ENCODE data around the gene SNX5. TPM values are rescaled to one million over a fixed set of nuclear protein-coding genes. Genes with fewer than 3 reads are reported as not detected.

The SNX5 gene
- total RNA-seq, 2 donors from 2014 or later, result 114 to 255 TPM

DNA sequence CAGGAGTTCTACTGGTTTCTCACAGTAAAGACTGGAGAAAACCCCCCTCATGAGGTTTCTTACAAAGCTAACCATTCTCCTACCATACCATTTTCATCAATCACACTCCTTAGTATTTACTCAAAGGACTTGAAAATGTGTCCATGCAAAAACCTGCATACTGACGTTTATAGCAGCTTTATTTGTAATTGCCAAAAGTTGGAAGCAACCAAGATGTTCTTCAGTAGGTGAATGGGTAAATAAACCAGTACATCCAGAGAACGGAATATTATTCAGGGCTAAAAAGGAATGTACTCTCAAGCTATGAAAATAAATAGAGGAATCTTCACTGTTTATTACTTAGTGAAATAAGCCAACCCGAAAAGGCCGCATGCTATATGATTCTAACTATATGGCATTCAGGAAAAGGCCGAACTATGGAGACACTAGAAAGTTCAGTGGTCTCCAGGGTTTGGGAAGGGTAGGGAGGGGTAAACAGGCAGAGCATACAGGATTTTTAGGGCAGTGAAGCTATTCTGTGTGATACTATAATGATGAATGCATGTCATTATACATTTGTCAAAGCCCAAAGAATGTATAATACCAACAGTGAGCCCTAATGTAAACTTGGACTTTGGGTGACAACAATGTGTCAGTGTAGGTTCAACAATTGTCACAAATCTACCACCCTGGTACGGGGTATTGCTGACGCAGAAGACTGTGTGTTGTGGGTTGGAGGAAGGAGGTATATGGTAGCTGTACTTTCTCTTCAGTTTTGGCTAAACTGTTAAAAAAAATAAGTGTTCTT is 50.6 kb downstream of the SNX5 start:
- no peak for ATAC-seq
- Mint-ChIP-seq H3K4me3 (no peak overlapping the region), H3K9me3 (no peaks in the 10 kb centered on the region), H3K36me3 (no peaks in the 10 kb centered on the region), H3K4me1 (ENCODE audit: low read depth in 2 of 2) (no peaks in the 10 kb centered on the region), H3K27ac (no peak overlapping the region), H3K27me3 (peaks cover 6 to 13% of the 10 kb centered on the region in 2 donors)
- DNase-seq (ENCODE audit: low spot score), result no peak

GRCh38 chr20:17916433-17916891 is 52.1 kb downstream of the SNX5 start:
- Mint-ChIP-seq H3K4me3 (no peak overlapping the region), H3K27ac (no peak overlapping the region), H3K27me3 (peaks cover 16 to 22% of the 10 kb centered on the region in 2 donors), H3K4me1 (ENCODE audit: low read depth in 2 of 2) (peaks cover 0 to under 1% of the 10 kb centered on the region in 2 donors), H3K36me3 (no peaks in the 10 kb centered on the region), H3K9me3 (no peaks in the 10 kb centered on the region)
- no peak for DNase-seq (ENCODE audit: low spot score)
- no peak for ATAC-seq

DNA sequence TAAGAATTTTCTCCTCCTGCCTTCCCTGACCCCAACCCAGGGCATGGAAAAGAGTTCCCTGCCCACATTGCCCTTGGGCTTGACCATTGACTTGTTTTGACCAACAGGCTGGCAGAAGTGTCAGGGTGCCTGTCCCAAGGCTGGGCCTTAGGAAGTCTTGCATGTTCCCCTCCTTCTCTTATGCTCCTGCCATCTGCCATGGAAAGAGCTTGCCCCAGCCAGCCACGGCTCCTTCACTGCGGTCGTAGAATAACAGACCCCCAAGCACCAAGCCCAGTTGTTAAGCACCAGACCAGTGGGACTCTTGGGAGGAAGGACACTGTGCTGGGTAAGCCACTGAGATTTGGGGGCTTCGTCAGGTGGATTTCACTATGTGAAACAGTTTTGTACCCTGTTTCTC is 53.6 kb downstream of the SNX5 start:
- no peak overlapping the region for H3K4me3 Mint-ChIP-seq
- no peak for ATAC-seq
- no peak overlapping the region for H3K27ac Mint-ChIP-seq
- H3K36me3 Mint-ChIP-seq, result no peaks in the 10 kb centered on the region
- H3K4me1 Mint-ChIP-seq (ENCODE audit: low read depth in 2 of 2), result peaks cover 0 to 6% of the 10 kb centered on the region in 2 donors
- peaks cover 22 to 27% of the 10 kb centered on the region in 2 donors for H3K27me3 Mint-ChIP-seq
- no peak for DNase-seq (ENCODE audit: low spot score)
- H3K9me3 Mint-ChIP-seq, result no peaks in the 10 kb centered on the region

DNA sequence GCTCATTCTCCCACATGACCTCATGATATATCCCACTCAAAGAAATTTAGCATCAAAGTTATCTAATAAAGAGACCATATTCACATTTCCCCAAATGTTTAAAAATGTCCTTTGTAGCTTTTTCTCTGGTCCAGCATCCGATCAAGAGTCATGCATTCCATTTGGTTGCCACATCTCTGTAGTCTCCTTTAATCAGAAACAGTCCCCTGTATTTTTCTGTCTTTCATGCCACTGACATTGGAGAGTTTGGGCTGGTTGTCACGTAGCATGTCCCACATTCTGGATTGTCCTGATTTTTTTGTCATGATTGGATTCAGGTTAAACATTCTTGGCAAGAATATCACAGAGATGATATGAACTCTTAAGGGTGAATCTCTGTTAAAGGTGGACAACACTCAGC is 55.7 kb downstream of the SNX5 start:
- Mint-ChIP-seq H3K4me3 (no peak overlapping the region), H3K4me1 (ENCODE audit: low read depth in 2 of 2) (peaks cover 0 to 6% of the 10 kb centered on the region in 2 donors), H3K9me3 (no peaks in the 10 kb centered on the region), H3K27me3 (peaks cover 27 to 28% of the 10 kb centered on the region in 2 donors), H3K36me3 (no peaks in the 10 kb centered on the region), H3K27ac (no peak overlapping the region)
- DNase-seq (ENCODE audit: low spot score), result no peak
- no peak for ATAC-seq

GRCh38 chr20:17911927-17912326 is 56.7 kb downstream of the SNX5 start:
- Mint-ChIP-seq H3K4me1 (ENCODE audit: low read depth in 2 of 2) (peaks cover 0 to 6% of the 10 kb centered on the region in 2 donors), H3K27ac (no peak overlapping the region), H3K4me3 (no peak overlapping the region), H3K27me3 (peaks cover 25 to 28% of the 10 kb centered on the region in 2 donors), H3K9me3 (no peaks in the 10 kb centered on the region), H3K36me3 (no peaks in the 10 kb centered on the region)
- ATAC-seq (no peak), DNase-seq (ENCODE audit: low spot score) (no peak)

DNA sequence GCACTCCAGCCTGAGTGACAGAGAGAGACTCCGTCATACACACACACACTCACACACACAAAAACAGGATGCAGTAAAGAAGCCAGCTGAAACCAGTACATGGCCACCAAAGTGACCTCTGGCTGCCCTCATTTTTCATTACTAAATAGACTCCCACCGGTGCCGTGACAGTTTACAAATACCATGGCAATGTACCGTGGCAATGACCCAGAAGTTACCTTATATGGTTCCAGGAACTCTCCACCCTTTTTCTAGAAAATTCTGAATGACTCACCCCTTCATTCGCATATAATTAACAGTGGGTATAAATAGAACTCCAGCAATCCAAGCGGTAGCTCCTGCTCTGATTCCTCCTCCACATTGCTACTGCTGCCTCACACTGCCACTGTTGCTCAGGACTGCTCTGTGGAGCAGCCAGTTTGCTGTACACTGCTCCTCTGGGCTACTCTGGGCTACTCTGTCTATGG is 57.7 kb downstream of the SNX5 start:
- H3K4me1 Mint-ChIP-seq (ENCODE audit: low read depth in 2 of 2), result peaks cover 0 to 6% of the 10 kb centered on the region in 2 donors
- H3K36me3 Mint-ChIP-seq, result no peaks in the 10 kb centered on the region
- no peak for DNase-seq (ENCODE audit: low spot score)
- ATAC-seq, result no peak
- H3K27ac Mint-ChIP-seq, result no peak overlapping the region
- H3K27me3 Mint-ChIP-seq, result peaks cover 25 to 28% of the 10 kb centered on the region in 2 donors
- H3K9me3 Mint-ChIP-seq, result no peaks in the 10 kb centered on the region
- H3K4me3 Mint-ChIP-seq, result no peak overlapping the region

- no peaks in the 10 kb centered on the region for H3K9me3 Mint-ChIP-seq
- no peak for ATAC-seq
- H3K36me3 Mint-ChIP-seq, result no peaks in the 10 kb centered on the region
- peaks cover 0 to 6% of the 10 kb centered on the region in 2 donors for H3K4me1 Mint-ChIP-seq (ENCODE audit: low read depth in 2 of 2)
- H3K4me3 Mint-ChIP-seq, result no peak overlapping the region
- peaks cover 25 to 28% of the 10 kb centered on the region in 2 donors for H3K27me3 Mint-ChIP-seq
- H3K27ac Mint-ChIP-seq, result no peak overlapping the region
- DNase-seq (ENCODE audit: low spot score), result no peak
Observed at GRCh38 chr20:17909869-17910321, 58.7 kb downstream of the SNX5 start.

- Mint-ChIP-seq H3K4me3 (no peak overlapping the region), H3K27me3 (peaks cover 0 to 6% of the 10 kb centered on the region in 2 donors)
- no peak for ATAC-seq
Observed at GRCh38 chr20:17905544-17905943, 63.0 kb downstream of the SNX5 start.

GRCh38 chr20:17904027-17904426 is 64.6 kb downstream of the SNX5 start:
- H3K4me3 Mint-ChIP-seq, result no peak overlapping the region
- no peaks in the 10 kb centered on the region for H3K9me3 Mint-ChIP-seq
- H3K27ac Mint-ChIP-seq, result peak overlapping the region in 1 of 2 donors; percentile 87
- H3K27me3 Mint-ChIP-seq, result peaks cover 0 to 1% of the 10 kb centered on the region in 2 donors
- H3K36me3 Mint-ChIP-seq, result no peaks in the 10 kb centered on the region
- peaks cover 5 to 18% of the 10 kb centered on the region in 2 donors for H3K4me1 Mint-ChIP-seq (ENCODE audit: low read depth in 2 of 2)
- peak; percentile 84 to 94 for ATAC-seq
- no peak for DNase-seq (ENCODE audit: low spot score)

More at GRCh38 chr20:17905544-17905943, 63.0 kb downstream of the SNX5 start:
- Mint-ChIP-seq H3K9me3 (no peaks in the 10 kb centered on the region), H3K36me3 (no peaks in the 10 kb centered on the region), H3K27ac (no peak overlapping the region), H3K4me1 (ENCODE audit: low read depth in 2 of 2) (peaks cover 5 to 18% of the 10 kb centered on the region in 2 donors)
- DNase-seq (ENCODE audit: low spot score), result no peak

GRCh38 chr20:17902531-17903083 is 66.0 kb downstream of the SNX5 start:
- no peak for DNase-seq (ENCODE audit: low spot score)
- H3K4me1 Mint-ChIP-seq (ENCODE audit: low read depth in 2 of 2), result peaks cover 5 to 21% of the 10 kb centered on the region in 2 donors
- no peak overlapping the region for H3K4me3 Mint-ChIP-seq
- H3K27me3 Mint-ChIP-seq, result peaks cover under 1 to 2% of the 10 kb centered on the region in 2 donors
- ATAC-seq, result no peak
- no peaks in the 10 kb centered on the region for H3K36me3 Mint-ChIP-seq
- no peaks in the 10 kb centered on the region for H3K9me3 Mint-ChIP-seq
- peak overlapping the region in 1 of 2 donors; percentile 5 for H3K27ac Mint-ChIP-seq

GRCh38 chr20:17901971-17902370 is 66.6 kb downstream of the SNX5 start:
- no peak overlapping the region for H3K4me3 Mint-ChIP-seq
- H3K9me3 Mint-ChIP-seq, result no peaks in the 10 kb centered on the region
- H3K27me3 Mint-ChIP-seq, result peaks cover 5 to 7% of the 10 kb centered on the region in 2 donors
- H3K36me3 Mint-ChIP-seq, result no peaks in the 10 kb centered on the region
- no peak overlapping the region for H3K27ac Mint-ChIP-seq
- ATAC-seq, result no peak
- peaks cover 11 to 21% of the 10 kb centered on the region in 2 donors for H3K4me1 Mint-ChIP-seq (ENCODE audit: low read depth in 2 of 2)
- DNase-seq (ENCODE audit: low spot score), result no peak

DNA sequence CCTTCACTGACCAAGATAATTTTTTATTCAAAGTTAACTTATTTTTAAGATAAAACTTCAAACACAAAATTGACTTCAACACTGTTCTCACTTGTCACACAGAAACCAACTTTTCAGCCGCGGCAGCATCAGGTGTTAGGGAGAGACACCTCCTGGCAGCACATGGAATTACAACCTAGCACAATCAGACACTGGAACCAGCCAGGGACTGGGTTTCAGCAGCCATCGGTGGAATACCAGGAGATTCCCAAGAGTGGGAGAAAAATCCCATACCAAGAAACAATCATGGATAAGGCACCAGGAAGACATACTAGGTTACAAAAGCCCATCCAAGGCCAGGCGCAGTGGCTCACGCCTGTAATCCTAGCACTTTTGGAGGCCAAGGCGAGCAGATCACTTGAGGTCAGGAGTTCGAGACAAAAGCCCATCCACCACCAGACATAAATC is 70.0 kb downstream of the SNX5 start:
- no peaks in the 10 kb centered on the region for H3K9me3 Mint-ChIP-seq
- no peak overlapping the region for H3K4me3 Mint-ChIP-seq
- peaks cover 15 to 21% of the 10 kb centered on the region in 2 donors for H3K27me3 Mint-ChIP-seq

GRCh38 chr20:17897566-17898307 is 70.9 kb downstream of the SNX5 start:
- H3K9me3 Mint-ChIP-seq, result no peaks in the 10 kb centered on the region
- H3K36me3 Mint-ChIP-seq, result no peaks in the 10 kb centered on the region
- no peak for ATAC-seq

More for the DNA sequence above, 70.0 kb downstream of the SNX5 start:
- peak overlapping the region in 1 of 2 donors; percentile 74 for H3K27ac Mint-ChIP-seq
- H3K36me3 Mint-ChIP-seq, result no peaks in the 10 kb centered on the region
- ATAC-seq (peak; percentile 52 to 76), DNase-seq (ENCODE audit: low spot score) (peak; percentile 81)
- H3K4me1 Mint-ChIP-seq (ENCODE audit: low read depth in 2 of 2), result peaks cover 22 to 27% of the 10 kb centered on the region in 2 donors

More at GRCh38 chr20:17897566-17898307, 70.9 kb downstream of the SNX5 start:
- H3K27me3 Mint-ChIP-seq, result peaks cover 15 to 21% of the 10 kb centered on the region in 2 donors
- DNase-seq (ENCODE audit: low spot score), result no peak
- no peak overlapping the region for H3K27ac Mint-ChIP-seq
- no peak overlapping the region for H3K4me3 Mint-ChIP-seq
- peaks cover 22 to 25% of the 10 kb centered on the region in 2 donors for H3K4me1 Mint-ChIP-seq (ENCODE audit: low read depth in 2 of 2)
